Ramos (cell line): ENCODE data around the gene EVI5L.
"Not testable (repeated sequence)": the region's sequence is repeated elsewhere in the genome, so short reads cannot be mapped to it uniquely, and the experiment has no call there.

Experiments used
- in situ Hi-C: fragments of 300-500 bp; cut with MboI; formaldehyde crosslinking; loops from one replicate; pipeline ENCODE4 v1.14.3; 2022; ENCODE audit warnings: low sequenced_read_pairs; ENCODE audit not compliant: unreplicated experiment

EVI5L gene

GRCh38 chr19:7858109-7858770 lies 28.2 kb downstream of the EVI5L start:
- in situ Hi-C loops: no loop called here

DNA sequence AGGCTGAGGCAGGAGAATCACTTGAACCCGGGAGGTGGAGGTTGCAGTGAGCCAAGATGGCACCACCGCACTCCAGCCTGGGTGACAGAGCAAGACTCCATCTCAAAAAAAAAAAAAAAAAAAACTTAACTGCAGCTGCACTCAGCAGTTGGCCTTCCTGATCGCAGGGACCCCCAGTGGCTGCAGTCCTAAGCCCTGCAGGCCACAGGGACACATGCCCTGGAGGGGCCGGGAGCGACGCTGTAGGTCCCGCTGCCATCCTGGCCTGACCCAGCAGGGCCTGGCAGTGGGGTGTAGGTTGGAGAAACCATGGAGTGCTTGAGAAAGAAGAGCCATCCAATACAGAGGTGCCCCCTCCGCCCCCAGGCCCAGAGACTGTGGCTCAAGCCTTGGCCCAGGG lies 29.1 kb downstream of the EVI5L start:
- in situ Hi-C loops: not testable (repeated sequence)

- in situ Hi-C loops: no loop called here
Observed at GRCh38 chr19:7859831-7860713, 30.1 kb downstream of the EVI5L start.

DNA sequence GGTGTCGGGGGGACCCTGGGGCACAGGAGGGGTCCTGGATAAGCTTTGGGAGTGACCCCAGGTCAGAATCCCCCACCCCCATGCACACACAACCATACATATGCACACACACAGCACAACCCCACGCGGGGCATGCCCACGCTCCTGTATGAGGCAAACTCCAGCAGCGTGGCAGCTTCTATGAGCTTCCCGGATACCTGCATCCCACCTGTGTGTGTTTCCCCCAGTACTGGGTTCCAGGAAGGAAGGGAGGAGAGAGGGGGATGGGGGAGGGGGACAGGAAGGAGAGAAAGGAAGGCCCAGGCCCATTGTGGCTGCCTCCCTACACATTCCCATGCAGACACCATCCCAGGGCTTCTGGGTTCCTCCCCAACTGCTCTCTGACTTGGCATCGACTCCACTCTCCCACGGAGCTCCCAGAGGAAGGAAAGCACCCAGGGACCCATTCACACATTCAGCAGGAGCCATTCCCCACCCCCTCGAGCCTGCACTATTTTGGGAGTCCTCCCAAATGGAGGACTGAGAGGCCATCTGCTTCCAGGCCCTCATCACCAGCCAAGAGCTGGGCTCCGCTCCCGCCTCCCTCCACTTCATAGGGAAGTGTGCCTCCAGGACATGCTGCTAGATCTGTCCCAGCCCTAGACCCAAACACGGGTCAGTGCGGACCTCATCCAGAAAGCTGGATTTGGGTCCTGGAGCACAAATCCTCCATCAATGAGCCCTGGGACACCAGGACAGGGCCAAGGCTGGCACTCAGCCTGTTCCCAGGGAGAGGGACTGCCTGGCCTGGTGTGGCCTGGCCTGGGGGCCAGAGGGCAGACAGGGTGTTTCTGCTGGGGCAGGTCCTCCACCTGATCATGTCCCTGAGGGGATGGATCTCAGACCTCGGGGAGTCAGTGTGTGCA lies 30.9 kb downstream of the EVI5L start:
- in situ Hi-C loops: no loop called here

DNA sequence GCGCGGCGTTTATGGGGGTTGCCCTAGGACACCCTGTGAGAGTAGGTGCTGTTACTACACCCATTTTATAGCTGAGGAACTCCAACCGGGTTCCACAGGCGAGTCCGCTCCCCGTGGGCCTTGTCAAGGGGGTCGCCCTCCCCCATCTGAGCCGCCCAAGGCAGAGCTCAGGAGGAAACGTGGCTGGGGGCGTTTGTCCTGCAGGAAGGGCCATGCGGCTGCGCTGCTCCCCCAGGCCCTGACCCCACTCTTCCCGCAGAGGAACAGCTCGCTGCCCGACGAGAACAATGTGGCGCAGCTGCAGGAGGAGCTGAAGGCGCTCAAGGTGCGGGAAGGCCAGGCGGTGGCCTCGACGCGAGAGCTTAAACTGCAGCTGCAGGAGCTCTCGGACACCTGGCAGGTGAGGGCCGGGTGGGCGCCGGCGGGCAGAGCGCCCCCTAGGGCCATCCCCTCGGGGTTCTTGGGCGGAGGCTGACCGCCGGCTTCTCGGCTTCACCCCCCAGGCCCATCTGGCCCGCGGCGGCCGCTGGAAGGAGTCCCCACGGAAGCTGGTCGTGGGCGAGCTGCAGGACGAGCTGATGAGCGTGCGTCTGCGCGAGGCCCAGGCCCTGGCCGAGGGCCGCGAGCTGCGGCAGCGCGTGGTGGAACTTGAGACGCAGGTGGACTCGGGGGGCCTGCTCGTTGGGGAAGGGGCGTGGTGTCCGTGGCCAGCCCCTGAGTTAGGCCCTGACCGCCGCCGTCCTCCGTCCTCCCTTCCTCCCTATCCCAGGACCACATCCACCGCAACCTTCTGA lies 31.8 kb downstream of the EVI5L start:
- in situ Hi-C loops: no loop called here

- in situ Hi-C loops: no loop called here
Observed at GRCh38 chr19:7862413-7862951, 32.5 kb downstream of the EVI5L start.

DNA sequence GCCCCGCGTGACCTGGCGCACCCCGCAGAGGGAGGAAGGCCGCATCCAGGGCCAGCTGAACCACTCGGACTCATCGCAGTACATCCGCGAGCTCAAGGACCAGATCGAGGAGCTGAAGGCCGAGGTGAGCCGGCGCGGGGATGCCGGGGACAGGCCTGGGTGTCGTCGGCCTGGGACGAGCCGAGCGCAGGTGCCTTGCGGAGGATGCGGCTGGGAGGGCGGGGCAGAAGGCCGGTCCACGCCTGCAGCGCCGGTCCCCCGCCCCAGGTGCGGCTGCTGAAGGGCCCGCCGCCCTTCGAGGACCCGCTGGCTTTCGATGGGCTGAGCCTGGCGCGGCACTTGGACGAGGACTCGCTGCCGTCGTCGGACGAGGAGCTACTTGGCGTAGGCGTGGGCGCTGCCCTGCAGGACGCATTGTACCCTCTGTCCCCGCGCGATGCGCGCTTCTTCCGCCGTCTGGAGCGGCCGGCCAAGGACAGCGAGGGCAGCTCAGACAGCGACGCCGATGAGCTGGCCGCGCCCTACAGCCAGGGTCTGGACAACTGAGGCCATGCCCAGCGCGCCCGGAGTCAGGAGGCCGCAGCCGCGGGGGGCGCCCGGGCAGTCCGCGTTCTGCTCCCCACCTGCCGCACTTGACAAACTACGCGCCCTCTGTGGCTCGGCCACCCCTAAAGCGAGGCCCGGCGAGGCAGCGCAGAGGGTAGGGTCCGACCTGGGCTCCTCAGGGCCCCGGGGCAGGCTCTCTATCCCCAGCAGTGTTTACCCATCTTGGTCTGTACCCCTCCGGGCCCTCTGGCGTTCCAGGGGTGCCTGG lies 33.3 kb downstream of the EVI5L start:
- in situ Hi-C loops: no loop called here

DNA sequence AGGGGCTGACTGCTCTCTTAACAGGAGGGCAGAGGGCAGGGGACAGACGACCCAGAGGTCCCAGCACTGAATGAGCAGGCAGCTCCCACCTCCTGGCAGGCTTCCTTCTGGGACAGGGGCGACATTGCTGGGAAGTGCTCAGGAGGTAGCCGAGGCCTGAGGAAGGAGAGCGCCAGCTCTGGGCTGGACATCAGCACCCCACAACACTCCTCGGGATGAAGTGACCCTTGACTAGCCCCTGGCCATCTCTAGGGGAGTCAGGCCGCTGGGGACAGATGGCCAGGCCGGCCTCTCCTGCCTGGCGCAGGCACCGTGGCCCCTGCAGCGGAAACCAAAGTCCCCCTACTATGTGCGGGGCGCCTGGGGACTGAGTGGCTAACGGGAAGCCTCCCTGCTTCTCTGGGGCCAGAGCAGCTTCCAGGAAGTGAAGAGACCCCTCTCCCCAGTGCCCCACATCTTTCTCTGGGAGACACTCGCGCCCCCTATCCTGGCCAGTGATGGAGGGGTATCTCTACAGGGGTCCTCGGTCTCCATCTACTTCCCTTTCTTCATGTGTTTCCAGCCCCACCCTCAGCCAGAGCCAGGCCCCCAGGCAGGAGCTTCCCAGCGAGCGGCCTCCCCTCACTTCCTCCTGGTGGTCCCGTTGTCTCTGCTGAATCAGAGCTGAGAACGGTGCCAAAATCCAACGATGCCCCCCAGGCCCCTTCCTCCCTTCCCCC lies 34.1 kb downstream of the EVI5L start:
- in situ Hi-C loops: no loop called here

- in situ Hi-C loops: no loop called here
Observed at GRCh38 chr19:7864690-7865074, 34.7 kb downstream of the EVI5L start.

GRCh38 chr19:7865262-7865911 lies 35.4 kb downstream of the EVI5L start:
- in situ Hi-C loops: no loop called here

DNA sequence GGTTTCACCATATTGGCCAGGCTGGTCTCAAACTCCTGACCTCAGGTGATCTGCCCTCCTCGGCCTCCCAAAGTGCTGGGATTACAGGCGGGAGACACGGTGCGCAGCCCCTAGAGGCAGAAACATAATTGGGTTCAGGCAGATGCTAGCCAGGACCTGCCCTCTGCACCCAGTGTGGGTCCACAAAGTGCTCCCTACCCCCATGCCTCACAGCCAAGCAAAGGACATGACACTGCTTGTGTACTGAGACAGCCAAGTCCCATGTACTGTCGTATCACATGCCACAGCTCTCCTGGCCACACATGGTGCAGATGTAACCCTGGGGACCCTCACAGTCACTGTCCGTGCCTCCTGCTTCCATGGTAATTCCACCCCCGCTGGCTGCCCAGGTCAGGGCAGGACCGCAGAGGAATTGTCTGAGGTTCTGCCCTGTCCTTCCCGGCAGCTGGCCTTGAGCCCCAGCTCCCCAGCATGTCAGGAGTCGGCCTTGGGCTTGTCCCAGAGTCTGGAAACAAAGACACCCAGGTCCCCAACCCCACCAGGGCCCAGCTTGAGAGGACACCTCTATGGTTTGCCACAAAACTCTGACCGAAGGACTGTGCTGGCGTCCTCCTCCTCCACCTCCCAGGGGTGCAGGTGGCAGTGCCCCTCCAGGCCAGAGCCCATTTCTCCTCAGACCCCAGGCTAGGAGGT lies 36.5 kb downstream of the EVI5L start:
- in situ Hi-C loops: no loop called here

DNA sequence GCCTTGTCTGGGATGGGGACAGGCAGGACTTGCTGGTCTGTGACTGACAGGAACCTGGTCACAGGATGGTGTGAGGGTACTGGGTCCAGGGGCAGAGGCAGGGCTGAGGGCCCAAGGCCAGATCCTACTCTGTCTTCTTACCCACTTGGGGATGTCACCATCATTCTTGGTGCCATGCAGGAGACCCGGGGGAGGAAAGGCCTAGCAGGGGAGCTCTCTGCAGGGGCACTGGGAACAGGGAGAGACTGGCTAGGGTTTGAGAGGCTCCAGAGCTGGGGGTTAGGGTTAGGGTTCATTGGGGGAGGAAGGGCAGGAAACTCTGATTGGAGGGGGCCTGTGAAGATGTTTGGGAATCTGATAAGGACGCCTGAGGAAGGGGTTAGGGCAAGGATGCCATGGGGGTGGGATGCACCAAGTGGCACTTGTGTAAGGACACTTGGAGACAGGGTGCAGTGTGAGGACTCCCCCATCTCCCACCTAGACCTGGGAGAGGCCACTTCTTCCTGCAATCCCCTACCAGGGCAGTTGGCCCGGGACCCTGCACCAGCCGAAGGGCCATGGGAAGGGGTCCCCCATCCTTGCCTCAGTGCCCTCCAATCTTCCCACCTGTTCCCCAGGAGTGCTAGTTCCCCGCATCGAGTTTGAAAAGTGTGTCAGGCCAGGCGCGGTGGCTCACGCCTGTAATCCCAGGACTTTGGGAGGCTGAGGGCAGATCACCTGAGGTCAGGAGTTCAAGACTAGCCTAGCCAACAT lies 37.2 kb downstream of the EVI5L start:
- in situ Hi-C loops: no loop called here

DNA sequence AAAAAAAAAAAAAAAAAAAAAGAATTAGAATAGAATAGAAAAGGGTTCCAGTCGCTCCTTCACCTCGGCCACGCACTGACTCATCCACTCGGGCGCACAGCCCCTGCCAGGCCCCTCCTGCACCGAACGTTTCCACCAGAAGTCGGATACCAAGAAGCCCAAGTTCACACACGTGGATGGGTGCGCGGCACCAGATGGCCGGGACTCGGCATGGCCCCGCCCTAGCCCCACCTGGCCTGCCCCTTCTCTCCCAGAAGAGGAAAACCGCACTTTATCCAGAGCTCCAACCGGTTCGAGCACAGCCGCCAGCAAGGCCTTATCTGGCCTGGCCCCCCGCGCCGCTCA lies 38.3 kb downstream of the EVI5L start:
- in situ Hi-C loops: no loop called here

- in situ Hi-C loops: no loop called here
Observed at GRCh38 chr19:7868671-7869452, 38.8 kb downstream of the EVI5L start.

DNA sequence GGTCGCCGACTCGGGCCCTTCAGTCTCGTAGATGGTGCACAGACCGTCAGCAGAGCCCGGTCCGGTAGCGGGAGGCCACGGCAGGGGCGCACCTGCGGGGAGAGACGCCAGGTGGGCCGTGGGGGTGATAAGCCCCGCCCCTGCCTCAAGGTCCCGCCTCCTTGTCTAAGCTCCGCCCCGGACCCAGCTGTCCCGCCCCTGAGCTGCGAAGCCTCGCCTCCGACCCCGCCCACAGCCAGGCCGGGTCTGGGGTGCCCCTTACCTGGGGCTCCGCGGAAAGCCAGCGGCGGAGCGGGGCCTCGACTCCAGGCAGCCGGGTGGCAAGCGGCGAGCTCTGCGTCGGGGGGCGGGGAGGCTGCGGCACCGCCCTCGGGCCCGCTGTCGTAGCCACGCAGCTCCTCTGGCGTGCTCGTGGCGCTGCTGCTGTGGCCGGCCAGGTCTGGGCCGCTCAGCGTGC lies 39.5 kb downstream of the EVI5L start:
- in situ Hi-C loops: no loop called here
